HCT116 (cell line): Measurements from ENCODE around the gene ATP6V0C. TPM values are rescaled to one million over a fixed set of nuclear protein-coding genes. Genes with fewer than 3 reads are reported as not detected.

Source experiments
- ATAC-seq: fragments of 200-7000 bp; cut with Tn5 transposase; 2 replicates; pipeline ENCODE4 v1.9.1; 2020; ENCODE audit warnings: mild to moderate bottlenecking, moderate library complexity
- BruUV-seq: library from RNA; stranded (reverse); fragments of 400-500 nt; replicated peaks from 2 replicates; lab custom pipeline; 2021; lab: Mats Ljungman, UMichigan
- CTCF ChIA-PET: fragments of 300-600 bp; sonication (Branson Sonifier 250); formaldehyde crosslinking; loops from one replicate; lab custom pipeline; 2021; ENCODE audit warnings: antibody characterized with exemption; lab: Charles Lee
- POLR2A ChIA-PET: fragments of 300-600, 350-600 bp; sonication (Branson Sonifier 250); formaldehyde crosslinking; loops from one replicate; lab custom pipeline; 2021; ENCODE audit warnings: antibody characterized with exemption; lab: Charles Lee
- RAD21 ChIA-PET, 2 experiments: fragments of 300-600 bp; sonication (Branson Sonifier 250); formaldehyde crosslinking; loops; one replicate each; lab custom pipeline; 2023; ENCODE audit warnings: low total read pairs in 2 of 2; ENCODE audit not compliant: uncharacterized antibody in 2 of 2, unreplicated experiment in 2 of 2, low non-redundant PET in 1 of 2; lab: Charles Lee
- DNase-seq: peaks from one replicate; pipeline ENCODE4 v3.0.0-alpha.2; 2010; ENCODE audit warnings: low read depth, low spot score
- H2AFZ ChIP-seq: fragments of 200-600 bp; shearing (Covaris generic), sonication (generic); 2 replicates; pipeline ENCODE4 v1.6.1; 2017; ENCODE audit warnings: low read depth, mixed run types, mixed read lengths, antibody characterized with exemption, low read length; ENCODE audit not compliant: poor library complexity, severe bottlenecking
- H3K27ac ChIP-seq: 2 replicates; pipeline ENCODE4 v1.5.1; 2012; ENCODE audit warnings: low read depth, low read length
- H3K27me3 ChIP-seq: fragments of 200-600 bp; sonication (generic); 2 replicates; pipeline ENCODE4 v1.6.1; 2016; ENCODE audit warnings: mixed run types, low read length, mixed read lengths; ENCODE audit not compliant: insufficient read depth
- H3K36me3 ChIP-seq, 2 experiments: fragments of 200-500 bp in 1 of 2; fragments of 200-600 bp in 1 of 2; sonication (Bioruptor generic) in 1 of 2; sonication (generic) in 1 of 2; 2 replicates each; pipeline versions ENCODE4 v1.5.1 to v1.6.1; 2014 to 2016; ENCODE audit warnings: low read length in 2 of 2, inconsistent platforms in 1 of 2, mixed read lengths in 1 of 2, mixed run types in 1 of 2; ENCODE audit not compliant: insufficient read depth in 2 of 2, control insufficient read depth in 1 of 2
- H3K4me1 ChIP-seq, 2 experiments: fragments of 200-600 bp in 1 of 2; sonication (generic) in 1 of 2; 2 replicates each; pipeline versions ENCODE4 v1.5.1 to v1.6.1; 2012 to 2017; ENCODE audit warnings: low read length in 2 of 2, inconsistent platforms in 1 of 2, mild to moderate bottlenecking in 1 of 2, mixed read lengths in 1 of 2, mixed run types in 1 of 2, moderate library complexity in 1 of 2; ENCODE audit not compliant: insufficient read depth in 2 of 2, control insufficient read depth in 1 of 2
- H3K4me2 ChIP-seq: fragments of 200-600 bp; sonication (generic); 2 replicates; pipeline ENCODE4 v1.6.1; 2017; ENCODE audit warnings: mixed run types, low read length, mixed read lengths
- H3K4me3 ChIP-seq, 2 experiments: fragments of 200-600 bp in 1 of 2; sonication (generic) in 1 of 2; replicated peaks in 1 of 2; 2 replicates each; pipeline ENCODE4 v1.5.1; 2011 to 2016; ENCODE audit warnings: low read length in 2 of 2, control low read depth in 1 of 2, low read depth in 1 of 2, mild to moderate bottlenecking in 1 of 2, mixed read lengths in 1 of 2, mixed run types in 1 of 2
- H3K79me2 ChIP-seq: fragments of 200-600 bp; sonication (generic); 2 replicates; pipeline ENCODE4 v1.6.1; 2017; ENCODE audit warnings: mild to moderate bottlenecking, mixed run types, low read length, moderate library complexity, mixed read lengths; ENCODE audit not compliant: insufficient read depth
- H3K9ac ChIP-seq: fragments of 200-600 bp; sonication (generic); 2 replicates; pipeline ENCODE4 v1.6.1; 2016; ENCODE audit warnings: low read length, mixed read lengths
- H3K9me2 ChIP-seq: fragments of 200-600 bp; sonication (generic), shearing (Covaris generic); 2 replicates; pipeline ENCODE4 v1.6.1; 2017; ENCODE audit warnings: mixed run types, mild to moderate bottlenecking, moderate library complexity; ENCODE audit not compliant: insufficient read depth
- H3K9me3 ChIP-seq, 2 experiments: fragments of 200-500 bp in 1 of 2; fragments of 200-600 bp in 1 of 2; sonication (Bioruptor generic) in 1 of 2; sonication (generic) in 1 of 2; 2 replicates each; pipeline ENCODE4 v1.6.1; 2014 to 2017; ENCODE audit warnings: low read length in 2 of 2, mixed read lengths in 2 of 2, inconsistent platforms in 1 of 2, low read depth in 1 of 2, mild to moderate bottlenecking in 1 of 2, mixed run types in 1 of 2, moderate library complexity in 1 of 2; ENCODE audit not compliant: control insufficient read depth in 1 of 2, insufficient read depth in 1 of 2
- H4K20me1 ChIP-seq: fragments of 200-600 bp; sonication (generic), shearing (Covaris generic); 2 replicates; pipeline ENCODE4 v1.6.1; 2017; ENCODE audit warnings: mixed run types, mild to moderate bottlenecking, moderate library complexity; ENCODE audit not compliant: insufficient read depth
- ATF3 ChIP-seq: IDR thresholded peaks from 2 replicates; pipeline ENCODE4 v1.6.1; 2012
- CEBPB ChIP-seq: IDR thresholded peaks from 2 replicates; pipeline ENCODE4 v1.6.1; 2012; ENCODE audit warnings: low read depth
- EGR1 ChIP-seq: IDR thresholded peaks from 2 replicates; pipeline ENCODE4 v1.6.1; 2012; ENCODE audit warnings: low read depth
- EZH2phosphoT487 ChIP-seq: fragments of 200-600 bp; IDR thresholded peaks from 2 replicates; pipeline ENCODE4 v1.6.1; 2018; ENCODE audit warnings: antibody characterized with exemption, borderline replicate concordance
- FOSL1 ChIP-seq: IDR thresholded peaks from 2 replicates; pipeline ENCODE4 v1.6.1; 2012; ENCODE audit warnings: low read depth
- RAD21 ChIP-seq: IDR thresholded peaks from 2 replicates; pipeline ENCODE4 v1.6.1; 2012; ENCODE audit warnings: low read depth, mild to moderate bottlenecking
- REST ChIP-seq: IDR thresholded peaks from 2 replicates; pipeline ENCODE4 v1.6.1; 2012; ENCODE audit warnings: low read depth
- SP1 ChIP-seq: IDR thresholded peaks from 2 replicates; pipeline ENCODE4 v1.6.1; 2012; ENCODE audit warnings: low read depth
- SRF ChIP-seq: IDR thresholded peaks from 2 replicates; pipeline ENCODE4 v1.6.1; 2012; ENCODE audit warnings: low read depth
- TCF7L2 ChIP-seq: IDR thresholded peaks from 2 replicates; pipeline ENCODE4 v1.7.0; 2011; ENCODE audit warnings: borderline replicate concordance, inconsistent platforms; ENCODE audit not compliant: insufficient read depth, insufficient read length; ENCODE audit errors: extremely low read depth
- ZNF274 ChIP-seq: fragments of 200-500 bp; sonication (Bioruptor generic); IDR thresholded peaks from 2 replicates; pipeline ENCODE4 v1.6.1; 2014; ENCODE audit warnings: mild to moderate bottlenecking, low read depth, low read length, inconsistent platforms
- intact Hi-C: fragments of 100-400 bp; cut with micrococcal nuclease; formaldehyde crosslinking; loops from 2 replicates; pipeline ENCODE4 v1.10.0; 2022
- total RNA-seq: library from RNA; stranded (reverse); gene quantifications from one replicate; pipeline ENCODE4 v1.2.1, GENCODE V29; 2021; ENCODE audit not compliant: unreplicated experiment

Gene ATP6V0C
- total RNA-seq, 1 experiment from 2014 or later = 187 TPM

GRCh38 chr16:2470603-2471015 lies 43.1 kb upstream of the ATP6V0C start:
- Histone ChIP-seq H3K36me3 (no peaks in the 10 kb centered on the region), H3K27ac (no peak overlapping the region; the same call in 1 of the 2 replicates), H2AFZ (no peak overlapping the region), H3K4me3 (no peak overlapping the region), H3K9me3 (no peaks in the 10 kb centered on the region), H4K20me1 (no peaks in the 10 kb centered on the region), H3K79me2 (peaks cover 3% of the 10 kb centered on the region; the same call in 1 of the 2 replicates), H3K9ac (no peak overlapping the region), H3K9me2 (no peaks in the 10 kb centered on the region), H3K4me2 (peak overlapping the region; percentile 57), H3K27me3 (no peaks in the 10 kb centered on the region), H3K4me1 (peaks cover 30 to 64% of the 10 kb centered on the region in 2 experiments)
- no peak for TF ChIP-seq RAD21
- no peak for TF ChIP-seq EZH2phosphoT487
- no peak for TF ChIP-seq EGR1
- TF ChIP-seq SP1 = no peak
- TF ChIP-seq REST = no peak
- no peak for TF ChIP-seq ZNF274
- no peak for TF ChIP-seq FOSL1
- TF ChIP-seq SRF = no peak
- no peak for TF ChIP-seq CEBPB
- TF ChIP-seq TCF7L2 = no peak
- TF ChIP-seq ATF3 = no peak
- POLR2A ChIA-PET = no interaction called here
- BruUV-seq = no TSS peak
- CTCF ChIA-PET = interaction anchor here (1.6 kb wide), 1 partner anchor 30 kb away, joined by 4 read pairs; no protein-coding TSS in a partner anchor
- RAD21 ChIA-PET = no interaction called here
- DNase-seq (no peak), ATAC-seq (no peak)
- intact Hi-C loops = no loop called here
